OCI-LY7 (cell line): ENCODE results near the gene PTPRE. TPM values are rescaled to one million over a fixed set of nuclear protein-coding genes. Genes with fewer than 3 reads are reported as not detected.

Experiments
- BruUV-seq: library from RNA; stranded (reverse); fragments of 400-500 nt; replicated peaks from 2 replicates; lab custom pipeline; 2021; lab: Mats Ljungman, UMichigan
- CTCF ChIA-PET: fragments of 300-600 bp; sonication (Branson Sonifier 250); formaldehyde crosslinking; loops from one replicate; lab custom pipeline; 2022; ENCODE audit warnings: antibody characterized with exemption; ENCODE audit not compliant: unreplicated experiment; lab: Charles Lee
- POLR2A ChIA-PET: fragments of 300-600 bp; sonication (Branson Sonifier 250); formaldehyde crosslinking; loops from one replicate; lab custom pipeline; 2022; ENCODE audit warnings: antibody characterized with exemption; lab: Charles Lee
- DNase-seq: peaks from one replicate; pipeline ENCODE4 v3.0.0-alpha.2; 2015; ENCODE audit warnings: low spot score
- H2AFZ ChIP-seq: fragments of 200-600 bp; sonication (generic), shearing (Covaris generic); 2 replicates; pipeline ENCODE4 v1.6.1; 2014; ENCODE audit warnings: mild to moderate bottlenecking, antibody characterized with exemption, low read length, moderate library complexity
- H3K27ac ChIP-seq: fragments of 200-600 bp; sonication (generic); 2 replicates; pipeline ENCODE4 v1.5.1; 2014; ENCODE audit warnings: mixed run types, low read depth, mild to moderate bottlenecking, moderate library complexity, low read length, inconsistent platforms; ENCODE audit not compliant: poor library complexity, severe bottlenecking
- H3K36me3 ChIP-seq: fragments of 200-600 bp; sonication (generic); 2 replicates; pipeline ENCODE4 v1.6.1; 2014; ENCODE audit warnings: mild to moderate bottlenecking, antibody characterized with exemption, low read length, moderate library complexity, mixed read lengths; ENCODE audit not compliant: insufficient read depth
- H3K4me1 ChIP-seq: fragments of 200-600 bp; sonication (generic); 2 replicates; pipeline ENCODE4 v1.5.1; 2014; ENCODE audit warnings: mild to moderate bottlenecking, low read length; ENCODE audit not compliant: insufficient read depth, poor library complexity, severe bottlenecking
- H3K4me2 ChIP-seq: fragments of 200-600 bp; sonication (generic); 2 replicates; pipeline ENCODE4 v1.6.1; 2014; ENCODE audit warnings: mild to moderate bottlenecking, low read length
- H3K4me3 ChIP-seq: fragments of 200-600 bp; sonication (generic); 2 replicates; pipeline ENCODE4 v1.5.1; 2014; ENCODE audit warnings: mild to moderate bottlenecking, low read depth, low read length; ENCODE audit not compliant: poor library complexity, severe bottlenecking
- H3K79me2 ChIP-seq: fragments of 200-600 bp; sonication (generic); 2 replicates; pipeline ENCODE4 v1.6.1; 2016; ENCODE audit warnings: low read depth, mild to moderate bottlenecking, low read length, moderate library complexity, mixed read lengths; ENCODE audit not compliant: insufficient read depth
- H3K9me2 ChIP-seq: fragments of 200-600 bp; sonication (generic); 2 replicates; pipeline ENCODE4 v1.6.1; 2016; ENCODE audit warnings: mild to moderate bottlenecking, low read length, mixed read lengths; ENCODE audit not compliant: insufficient read depth
- H3K9me3 ChIP-seq: fragments of 200-600 bp; sonication (generic); 2 replicates; pipeline ENCODE4 v1.6.1; 2014; ENCODE audit warnings: mild to moderate bottlenecking, mixed run types, low read length, mixed read lengths
- H4K20me1 ChIP-seq: fragments of 200-600 bp; sonication (generic); 2 replicates; pipeline ENCODE4 v1.6.1; 2014; ENCODE audit warnings: mild to moderate bottlenecking, antibody characterized with exemption, low read length, moderate library complexity, mixed read lengths; ENCODE audit not compliant: insufficient read depth
- EZH2phosphoT487 ChIP-seq: fragments of 200-600 bp; sonication (generic); IDR thresholded peaks from 2 replicates; pipeline ENCODE4 v1.6.1; 2018; ENCODE audit warnings: low read depth, borderline replicate concordance, mild to moderate bottlenecking, mixed run types, antibody characterized with exemption, low read length, moderate library complexity, mixed read lengths
- intact Hi-C: fragments of 100-400 bp; cut with micrococcal nuclease; formaldehyde crosslinking; loops from one replicate; pipeline ENCODE4 v1.10.0; 2022; ENCODE audit not compliant: unreplicated experiment
- total RNA-seq, 2 experiments: library from RNA; depleted of rRNA in 1 of 2; stranded (reverse); fragments of >200 nt in 1 of 2; shearing (Covaris generic) in 1 of 2; gene quantifications; 2 replicates each; pipeline ENCODE4 v1.2.3, GENCODE V29; 2014 to 2022
- TF ChIP-seq, protein P1 (sequence below): fragments of 200-600 bp; sonication (generic); conservative IDR thresholded peaks from 2 replicates; pipeline ENCODE4 v1.5.1; 2014; ENCODE audit warnings: mild to moderate bottlenecking, antibody characterized with exemption, low read length, moderate library complexity, mixed read lengths

Gene PTPRE
- total RNA-seq, 2 experiments from 2014 or later = 6.8 to 8.3 TPM

DNA sequence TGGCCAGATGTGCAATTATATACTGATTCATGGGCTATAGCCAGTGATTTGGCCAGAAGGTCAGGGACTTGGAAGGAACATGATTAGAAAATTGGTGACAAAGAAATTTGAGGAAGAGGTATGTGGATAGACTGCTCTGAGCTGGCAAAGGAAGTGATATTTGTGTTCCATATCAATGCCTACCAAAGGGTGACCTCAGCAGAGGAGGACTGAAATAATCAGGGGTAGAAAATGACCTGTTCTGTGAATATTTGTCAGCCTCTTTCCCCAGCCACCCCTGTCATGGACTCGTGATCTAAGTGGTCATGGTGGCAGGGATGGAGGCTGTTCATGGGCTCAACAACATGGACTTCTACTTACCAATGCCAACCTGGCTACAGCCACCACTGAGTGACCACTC is 47.0 kb downstream of the PTPRE start:
- no peaks in the 10 kb centered on the region for H3K4me1 ChIP-seq
- BruUV-seq = no TSS peak
- H3K36me3 ChIP-seq = no peaks in the 10 kb centered on the region
- intact Hi-C loops = no loop called here
- no peak overlapping the region for H2AFZ ChIP-seq
- H3K9me3 ChIP-seq = no peaks in the 10 kb centered on the region
- no peak for DNase-seq
- H4K20me1 ChIP-seq = no peaks in the 10 kb centered on the region
- TF ChIP-seq, protein P1, sequence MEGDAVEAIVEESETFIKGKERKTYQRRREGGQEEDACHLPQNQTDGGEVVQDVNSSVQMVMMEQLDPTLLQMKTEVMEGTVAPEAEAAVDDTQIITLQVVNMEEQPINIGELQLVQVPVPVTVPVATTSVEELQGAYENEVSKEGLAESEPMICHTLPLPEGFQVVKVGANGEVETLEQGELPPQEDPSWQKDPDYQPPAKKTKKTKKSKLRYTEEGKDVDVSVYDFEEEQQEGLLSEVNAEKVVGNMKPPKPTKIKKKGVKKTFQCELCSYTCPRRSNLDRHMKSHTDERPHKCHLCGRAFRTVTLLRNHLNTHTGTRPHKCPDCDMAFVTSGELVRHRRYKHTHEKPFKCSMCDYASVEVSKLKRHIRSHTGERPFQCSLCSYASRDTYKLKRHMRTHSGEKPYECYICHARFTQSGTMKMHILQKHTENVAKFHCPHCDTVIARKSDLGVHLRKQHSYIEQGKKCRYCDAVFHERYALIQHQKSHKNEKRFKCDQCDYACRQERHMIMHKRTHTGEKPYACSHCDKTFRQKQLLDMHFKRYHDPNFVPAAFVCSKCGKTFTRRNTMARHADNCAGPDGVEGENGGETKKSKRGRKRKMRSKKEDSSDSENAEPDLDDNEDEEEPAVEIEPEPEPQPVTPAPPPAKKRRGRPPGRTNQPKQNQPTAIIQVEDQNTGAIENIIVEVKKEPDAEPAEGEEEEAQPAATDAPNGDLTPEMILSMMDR = no peak
- no peak for TF ChIP-seq EZH2phosphoT487
- H3K9me2 ChIP-seq = no peaks in the 10 kb centered on the region
- POLR2A ChIA-PET = no interaction called here
- no peak overlapping the region for H3K4me3 ChIP-seq
- H3K79me2 ChIP-seq = no peaks in the 10 kb centered on the region
- CTCF ChIA-PET = no interaction called here
- no peak overlapping the region for H3K4me2 ChIP-seq
- no peak overlapping the region for H3K27ac ChIP-seq

DNA sequence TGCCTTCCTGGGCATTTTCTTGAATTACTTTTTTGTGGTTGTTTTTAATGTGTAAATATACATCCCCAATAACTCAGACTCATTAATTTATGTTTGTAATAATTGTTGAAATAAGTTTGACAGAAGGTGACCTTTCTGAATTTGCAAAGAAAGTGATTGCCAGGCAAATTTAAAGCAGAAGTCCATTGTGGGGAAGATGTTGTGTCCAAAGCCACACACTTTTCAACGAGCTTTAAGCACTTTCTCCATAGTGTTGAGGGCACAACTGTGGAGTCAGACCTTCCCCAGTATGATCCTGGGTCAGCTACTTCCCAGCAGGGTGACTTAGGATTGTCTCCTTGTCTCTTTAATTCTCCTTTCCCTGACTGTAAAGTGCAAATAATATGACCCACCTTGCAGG is 52.5 kb downstream of the PTPRE start:
- no peaks in the 10 kb centered on the region for H3K79me2 ChIP-seq
- CTCF ChIA-PET = no interaction called here
- POLR2A ChIA-PET = interaction anchor here (0.6 kb wide), 1 partner anchor 125 kb away, joined by 4 read pairs; no protein-coding TSS in a partner anchor

DNA sequence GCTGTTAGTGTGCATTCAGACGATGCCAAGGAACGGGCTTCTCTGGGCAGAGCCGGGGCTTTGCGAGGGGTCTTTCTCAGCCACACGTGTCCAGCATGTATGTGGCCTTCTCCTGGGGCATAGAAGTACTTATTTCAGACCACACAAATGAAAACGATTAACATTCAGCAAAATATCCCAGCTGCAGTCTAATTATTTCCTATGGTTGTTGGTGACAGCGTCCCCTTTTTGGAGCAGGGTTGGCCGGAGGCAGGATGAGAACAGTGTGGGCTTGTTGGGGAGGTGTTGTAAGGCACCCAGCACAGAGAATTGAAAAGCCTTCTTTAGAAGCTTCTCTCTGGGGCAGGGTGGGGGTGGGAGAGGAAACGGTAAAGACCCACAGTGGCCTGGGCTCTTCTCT is 54.2 kb downstream of the PTPRE start:
- H3K79me2 ChIP-seq = no peaks in the 10 kb centered on the region
- no TSS peak for BruUV-seq
- H3K36me3 ChIP-seq = no peaks in the 10 kb centered on the region
- no peak overlapping the region for H3K4me3 ChIP-seq
- H3K9me3 ChIP-seq = no peaks in the 10 kb centered on the region
- no peak overlapping the region for H3K27ac ChIP-seq
- CTCF ChIA-PET = interaction anchor here (0.6 kb wide), 1 partner anchor 101 kb away, joined by 3 read pairs; no protein-coding TSS in a partner anchor
- no peak overlapping the region for H2AFZ ChIP-seq
- TF ChIP-seq EZH2phosphoT487 = no peak
- TF ChIP-seq, protein P1 = no peak
- H3K4me2 ChIP-seq = no peak overlapping the region
- no peaks in the 10 kb centered on the region for H3K4me1 ChIP-seq
- H4K20me1 ChIP-seq = no peaks in the 10 kb centered on the region
- DNase-seq = no peak
- intact Hi-C loops = no loop called here
- POLR2A ChIA-PET = no interaction called here
- H3K9me2 ChIP-seq = no peaks in the 10 kb centered on the region

More for the DNA sequence above, 52.5 kb downstream of the PTPRE start:
- Histone ChIP-seq H3K36me3 (no peaks in the 10 kb centered on the region), H3K4me3 (no peak overlapping the region), H3K4me1 (no peaks in the 10 kb centered on the region), H3K9me3 (no peaks in the 10 kb centered on the region), H3K27ac (no peak overlapping the region), H4K20me1 (no peaks in the 10 kb centered on the region), H3K4me2 (no peak overlapping the region), H3K9me2 (no peaks in the 10 kb centered on the region), H2AFZ (no peak overlapping the region)
- no peak for DNase-seq
- intact Hi-C loops = no loop called here
- TF ChIP-seq, protein P1 = no peak
- no peak for TF ChIP-seq EZH2phosphoT487
- BruUV-seq = no TSS peak
